ENCODE results near the gene NKPD1. TPM values are rescaled to one million over a fixed set of nuclear protein-coding genes. Genes with fewer than 3 reads are reported as not detected.

The NKPD1 gene
- polyA plus RNA-seq, 1 donor (not counting 4 experiments of a cell fraction or from before 2014, with no cell fraction given), result 0.37 TPM

DNA sequence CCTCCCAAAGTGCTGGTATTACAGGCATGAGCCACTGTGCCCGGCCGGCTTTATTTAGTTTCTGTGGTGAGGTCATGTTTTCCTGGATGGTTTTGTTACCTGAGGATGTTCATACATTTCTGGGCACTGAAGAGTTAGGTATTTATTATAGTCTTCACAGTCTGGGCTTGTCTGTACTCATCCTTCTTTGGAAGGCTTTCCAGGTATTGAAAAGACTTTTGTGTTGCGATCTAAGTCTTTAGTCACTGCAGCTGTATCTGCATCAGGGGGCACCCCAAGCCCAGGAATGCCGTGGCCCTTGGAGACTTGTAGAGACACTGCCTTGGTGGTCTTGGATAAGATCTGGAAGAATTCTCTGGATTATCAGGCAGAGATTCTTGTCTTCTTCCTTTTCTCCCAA lies 30.6 kb upstream of the NKPD1 start:
- dilution Hi-C loops (cut with MboI; ENCODE audit: extremely low pct_ligation_motif_present, low sequenced_read_pairs), result no loop called here
- DNase-seq (ENCODE audit: low read depth, low spot score), result peak; percentile 62
- Histone ChIP-seq H3K27me3 (ENCODE audit: control insufficient read depth, extremely low read depth, insufficient read depth, low read length) (no peaks in the 10 kb centered on the region), H3K9ac (ENCODE audit: control insufficient read depth, extremely low read depth, insufficient read depth, low read length) (no peak overlapping the region), H3K36me3 (ENCODE audit: control insufficient read depth in 2 of 2, extremely low read depth in 1 of 2, insufficient read depth in 2 of 2, low read length in 2 of 2) (no peaks in the 10 kb centered on the region), H3K4me1 (ENCODE audit: control insufficient read depth, extremely low read depth, insufficient read depth, low read length) (peaks cover 4% of the 10 kb centered on the region), H2AFZ (ENCODE audit: control insufficient read depth, low read length) (peak overlapping the region; percentile 22), H3K4me3 (ENCODE audit: control insufficient read depth in 2 of 3, extremely low read depth in 1 of 3, insufficient read depth in 2 of 3, low read depth in 1 of 3, low read length in 3 of 3) (no peak overlapping the region), H4K20me1 (ENCODE audit: control insufficient read depth, extremely low read depth, insufficient read depth, low read length) (no peaks in the 10 kb centered on the region), H3K79me2 (ENCODE audit: control insufficient read depth, insufficient read depth, low read length) (no peaks in the 10 kb centered on the region), H3K4me2 (ENCODE audit: control insufficient read depth, extremely low read depth, insufficient read depth, low read depth, low read length) (peak overlapping the region; percentile 56), H3K9me3 (ENCODE audit: control insufficient read depth, low read depth, low read length) (no peaks in the 10 kb centered on the region), H3K9me1 (ENCODE audit: control insufficient read depth, extremely low read depth, insufficient read depth, low read length) (no peaks in the 10 kb centered on the region), H3K27ac (ENCODE audit: control insufficient read depth, insufficient read depth, low read length) (no peak overlapping the region)
- TF ChIP-seq, protein P1, sequence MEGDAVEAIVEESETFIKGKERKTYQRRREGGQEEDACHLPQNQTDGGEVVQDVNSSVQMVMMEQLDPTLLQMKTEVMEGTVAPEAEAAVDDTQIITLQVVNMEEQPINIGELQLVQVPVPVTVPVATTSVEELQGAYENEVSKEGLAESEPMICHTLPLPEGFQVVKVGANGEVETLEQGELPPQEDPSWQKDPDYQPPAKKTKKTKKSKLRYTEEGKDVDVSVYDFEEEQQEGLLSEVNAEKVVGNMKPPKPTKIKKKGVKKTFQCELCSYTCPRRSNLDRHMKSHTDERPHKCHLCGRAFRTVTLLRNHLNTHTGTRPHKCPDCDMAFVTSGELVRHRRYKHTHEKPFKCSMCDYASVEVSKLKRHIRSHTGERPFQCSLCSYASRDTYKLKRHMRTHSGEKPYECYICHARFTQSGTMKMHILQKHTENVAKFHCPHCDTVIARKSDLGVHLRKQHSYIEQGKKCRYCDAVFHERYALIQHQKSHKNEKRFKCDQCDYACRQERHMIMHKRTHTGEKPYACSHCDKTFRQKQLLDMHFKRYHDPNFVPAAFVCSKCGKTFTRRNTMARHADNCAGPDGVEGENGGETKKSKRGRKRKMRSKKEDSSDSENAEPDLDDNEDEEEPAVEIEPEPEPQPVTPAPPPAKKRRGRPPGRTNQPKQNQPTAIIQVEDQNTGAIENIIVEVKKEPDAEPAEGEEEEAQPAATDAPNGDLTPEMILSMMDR (optimal IDR thresholded peaks at IDR 0.05 in 1 of 3, IDR thresholded peaks at IDR 0.05 in 1 of 3, conservative IDR thresholded peaks at IDR 0.05 in 1 of 3; ENCODE audit: extremely low read depth in 1 of 3, insufficient read depth in 2 of 3, low read length in 3 of 3), result peak; percentile 25 to 71 (median 61)
- TF ChIP-seq EZH2 (IDR thresholded peaks at IDR 0.05; ENCODE audit: low read length), result no peak
- peak; percentile 49 for FAIRE-seq

DNA sequence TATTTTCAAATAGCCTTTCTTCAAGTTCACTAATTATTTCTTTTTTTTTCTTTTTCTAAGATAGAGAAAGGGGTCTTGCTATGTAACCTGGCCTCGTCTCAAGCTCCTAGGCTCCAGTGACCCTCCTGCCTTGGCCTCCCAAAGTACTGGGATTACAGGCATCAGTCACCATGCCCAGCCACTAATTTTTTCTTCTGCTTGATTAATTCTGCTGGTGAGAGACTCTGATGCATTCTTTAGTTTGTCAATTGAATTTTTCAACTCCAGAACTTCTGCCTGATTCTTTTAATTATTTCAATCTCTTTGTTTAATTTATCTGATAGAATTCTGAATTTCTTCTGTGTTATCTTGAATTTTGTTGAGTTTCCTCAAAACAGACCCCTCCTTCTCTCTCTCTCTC lies 29.2 kb upstream of the NKPD1 start:
- Histone ChIP-seq H3K9ac (ENCODE audit: control insufficient read depth, extremely low read depth, insufficient read depth, low read length) (no peak overlapping the region), H3K27ac (ENCODE audit: control insufficient read depth, insufficient read depth, low read length) (no peak overlapping the region), H3K36me3 (ENCODE audit: control insufficient read depth in 2 of 2, extremely low read depth in 1 of 2, insufficient read depth in 2 of 2, low read length in 2 of 2) (no peaks in the 10 kb centered on the region), H4K20me1 (ENCODE audit: control insufficient read depth, extremely low read depth, insufficient read depth, low read length) (no peaks in the 10 kb centered on the region), H3K9me3 (ENCODE audit: control insufficient read depth, low read depth, low read length) (no peaks in the 10 kb centered on the region), H3K79me2 (ENCODE audit: control insufficient read depth, insufficient read depth, low read length) (no peaks in the 10 kb centered on the region), H3K27me3 (ENCODE audit: control insufficient read depth, extremely low read depth, insufficient read depth, low read length) (no peaks in the 10 kb centered on the region), H3K4me1 (ENCODE audit: control insufficient read depth, extremely low read depth, insufficient read depth, low read length) (peaks cover 4% of the 10 kb centered on the region), H3K4me3 (ENCODE audit: control insufficient read depth in 2 of 3, extremely low read depth in 1 of 3, insufficient read depth in 2 of 3, low read depth in 1 of 3, low read length in 3 of 3) (no peak overlapping the region), H3K4me2 (ENCODE audit: control insufficient read depth, extremely low read depth, insufficient read depth, low read depth, low read length) (no peak overlapping the region), H2AFZ (ENCODE audit: control insufficient read depth, low read length) (no peak overlapping the region), H3K9me1 (ENCODE audit: control insufficient read depth, extremely low read depth, insufficient read depth, low read length) (no peaks in the 10 kb centered on the region)
- no peak for TF ChIP-seq EZH2 (IDR thresholded peaks at IDR 0.05; ENCODE audit: low read length)
- TF ChIP-seq, protein P1 (optimal IDR thresholded peaks at IDR 0.05 in 1 of 3, IDR thresholded peaks at IDR 0.05 in 1 of 3, conservative IDR thresholded peaks at IDR 0.05 in 1 of 3; ENCODE audit: extremely low read depth in 1 of 3, insufficient read depth in 2 of 3, low read length in 3 of 3), result no peak
- DNase-seq (ENCODE audit: low read depth, low spot score) (no peak), FAIRE-seq (no peak)
- dilution Hi-C loops (cut with MboI; ENCODE audit: extremely low pct_ligation_motif_present, low sequenced_read_pairs), result no loop called here

Data from keratinocyte (primary cell).